ENCODE results near the gene DVL2.

DNA sequence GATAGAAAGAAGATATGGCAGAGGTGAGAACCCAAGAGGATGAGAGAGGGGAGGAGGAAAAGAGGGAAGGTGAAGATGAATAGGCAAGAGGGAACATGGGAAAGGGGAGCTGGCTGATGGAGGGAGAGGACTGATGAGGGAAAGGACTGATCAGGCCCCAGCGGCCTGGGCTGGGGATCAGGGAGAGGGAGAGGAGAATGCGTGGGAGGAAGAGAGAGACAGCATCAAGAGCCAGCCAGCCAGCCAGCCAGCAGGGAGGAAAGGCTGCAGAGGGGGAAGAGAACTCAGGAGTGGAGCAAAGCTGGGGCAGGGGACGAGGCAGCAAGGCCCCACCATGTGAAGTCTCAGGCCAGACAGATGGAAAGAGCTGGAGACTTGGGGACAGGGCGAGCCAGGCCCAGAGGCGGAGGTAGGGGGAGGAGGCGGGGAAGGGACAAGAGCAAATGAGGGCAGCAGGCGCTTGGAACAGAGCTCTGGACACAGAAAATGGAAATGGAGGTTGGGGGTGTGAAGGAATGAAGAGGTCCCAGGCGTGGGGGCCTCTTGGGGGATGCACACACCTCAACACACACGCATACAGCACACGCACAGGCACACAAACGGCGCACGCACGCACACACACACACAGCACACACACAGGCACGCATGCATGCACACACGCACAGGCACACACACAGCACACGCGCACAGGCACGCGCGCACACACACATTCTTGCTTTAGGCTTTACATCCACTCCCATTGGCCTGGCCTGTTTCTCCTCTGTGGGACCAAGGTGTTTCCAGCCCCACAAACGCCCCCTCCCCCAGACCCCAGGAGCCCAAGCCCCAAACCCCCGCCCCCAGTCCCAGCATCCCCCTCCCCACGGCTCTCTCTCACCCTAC is 27.0 kb downstream of the DVL2 start:
- TF ChIP-seq, protein P1, sequence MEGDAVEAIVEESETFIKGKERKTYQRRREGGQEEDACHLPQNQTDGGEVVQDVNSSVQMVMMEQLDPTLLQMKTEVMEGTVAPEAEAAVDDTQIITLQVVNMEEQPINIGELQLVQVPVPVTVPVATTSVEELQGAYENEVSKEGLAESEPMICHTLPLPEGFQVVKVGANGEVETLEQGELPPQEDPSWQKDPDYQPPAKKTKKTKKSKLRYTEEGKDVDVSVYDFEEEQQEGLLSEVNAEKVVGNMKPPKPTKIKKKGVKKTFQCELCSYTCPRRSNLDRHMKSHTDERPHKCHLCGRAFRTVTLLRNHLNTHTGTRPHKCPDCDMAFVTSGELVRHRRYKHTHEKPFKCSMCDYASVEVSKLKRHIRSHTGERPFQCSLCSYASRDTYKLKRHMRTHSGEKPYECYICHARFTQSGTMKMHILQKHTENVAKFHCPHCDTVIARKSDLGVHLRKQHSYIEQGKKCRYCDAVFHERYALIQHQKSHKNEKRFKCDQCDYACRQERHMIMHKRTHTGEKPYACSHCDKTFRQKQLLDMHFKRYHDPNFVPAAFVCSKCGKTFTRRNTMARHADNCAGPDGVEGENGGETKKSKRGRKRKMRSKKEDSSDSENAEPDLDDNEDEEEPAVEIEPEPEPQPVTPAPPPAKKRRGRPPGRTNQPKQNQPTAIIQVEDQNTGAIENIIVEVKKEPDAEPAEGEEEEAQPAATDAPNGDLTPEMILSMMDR (IDR thresholded peaks at IDR 0.05), result no peak
- TF ChIP-seq POLR2A (IDR thresholded peaks at IDR 0.05), result no peak

Data from ovary (tissue), 3 donors.